ENCODE measurements around the gene PTPN6. TPM values are rescaled to one million over a fixed set of nuclear protein-coding genes. Genes with fewer than 3 reads are reported as not detected.
A peak's percentile ranks its signal among the peaks of the same experiment; 100 is the strongest.

PTPN6 gene
- total and polyA plus RNA-seq, 2 of the 4 experiments (the other 2 are of a cell fraction): under 0.01 to 0.14 TPM

GRCh38 chr12:6904280-6905276, 46.6 kb upstream of the PTPN6 start, which contains the start of gene LRRC23:
LRRC23 (plus strand) TSS chr12:6904822; CDS start chr12:6905634, 812 bp downstream.
- Histone ChIP-seq H2AK5ac (ENCODE audit: low read depth, low read length) (peak within 1 kb of the TSS; percentile 65), H2BK120ac (ENCODE audit: low read depth, low read length) (peak within 1 kb of the TSS; percentile 57; the same call in 1 of the 2 replicates), H4K5ac (ENCODE audit: low read depth, low read length) (peak within 1 kb of the TSS; percentile 92), H3K9ac (ENCODE audit: low read depth, low read length) (peak within 1 kb of the TSS; percentile 81), H3K9me1 (ENCODE audit: insufficient read depth, low read length) (peaks cover 4% of the 10 kb centered on the region; the same call in 1 of the 2 replicates), H4K91ac (ENCODE audit: insufficient read depth, low read depth, low read length) (peak within 1 kb of the TSS; percentile 57), H3K27me3 (ENCODE audit: control insufficient read depth, insufficient read depth, low read length) (no peaks in the 10 kb centered on the region), H3K79me1 (ENCODE audit: low read depth in 1 of 2, low read length in 2 of 2) (no peaks in the 10 kb centered on the region; a peak in 1 of 4 replicates), H2BK5ac (ENCODE audit: low read depth, low read length, poor library complexity, severe bottlenecking) (peak within 1 kb of the TSS; percentile 25), H3K36me3 (ENCODE audit: control insufficient read depth, insufficient read depth, low read length) (no peaks in the 10 kb centered on the region; the same call in 1 of the 2 replicates), H2BK15ac (ENCODE audit: low read depth, low read length) (peak within 1 kb of the TSS; percentile 54; the same call in 2 of the 3 replicates), H3K4me3 (ENCODE audit: insufficient read depth, low read depth, low read length) (peak within 1 kb of the TSS; percentile 90), H3K23ac (ENCODE audit: low read depth, low read length) (peak within 1 kb of the TSS; percentile 21; the same call in 1 of the 2 replicates), H2BK20ac (ENCODE audit: low read depth, low read length) (peak within 1 kb of the TSS; percentile 63; the same call in 1 of the 2 replicates), H4K8ac (ENCODE audit: low read depth in 2 of 2, low read length in 2 of 2) (peak within 1 kb of the TSS; percentile 94 to 98), H2AK9ac (replicated peaks; ENCODE audit: low read depth, low read length, poor library complexity) (peak within 1 kb of the TSS; percentile 89), H3K27ac (ENCODE audit: insufficient read depth, low read length) (peak within 1 kb of the TSS; percentile 74), H2AFZ (replicated peaks; ENCODE audit: low read length, poor library complexity) (peak within 1 kb of the TSS; percentile 96), H3K18ac (ENCODE audit: low read depth, low read length) (peak within 1 kb of the TSS; percentile 44), H3K4me1 (ENCODE audit: control insufficient read depth, insufficient read depth, low read length) (peaks cover 3% of the 10 kb centered on the region; the same call in 1 of the 2 replicates), H3K9me3 (ENCODE audit: control insufficient read depth, insufficient read depth, low read length) (no peaks in the 10 kb centered on the region), H3K4me2 (ENCODE audit: low read depth, low read length) (peak within 1 kb of the TSS; percentile 96), H3K14ac (replicated peaks; ENCODE audit: low read depth, low read length) (peak within 1 kb of the TSS; percentile 85), H4K20me1 (ENCODE audit: insufficient read depth, low read length) (no peaks in the 10 kb centered on the region), H3K4ac (ENCODE audit: low read depth, low read length) (peak within 1 kb of the TSS; percentile 76), H3K56ac (ENCODE audit: extremely low read depth, insufficient read depth, low read length) (0 out of 2 replicates have a peak within 1 kb of the TSS, but pooled peaks have one; percentile 29)
- peak; percentile 99 for ATAC-seq (ENCODE audit: low read depth)
- dilution Hi-C loops (cut with HindIII; ENCODE audit: low sequenced_read_pairs, unreplicated experiment) (no loop called here), in situ Hi-C loops (cut with MboI; ENCODE audit: low sequenced_read_pairs) (no loop called here), intact Hi-C loops (cut with micrococcal nuclease) (no loop called here)
- DNase-seq: peak; percentile 93
- no TSS peak for BruUV-seq (replicated peaks)
- 2% methylated on average over 15 of the region's 34 CpGs; no CpG with 5 or more reads in 1 of the 2 experiments for WGBS, 2 experiments (ENCODE audit: extremely low coverage in 2 of 2, insufficient read length in 1 of 2)
- ChIA-PET POLR2A (ENCODE audit: unreplicated experiment) (interaction anchor here (1.0 kb wide), 1 partner anchor 21 kb away, joined by 4 read pairs; no protein-coding TSS in a partner anchor), CTCF (interaction anchor here (0.5 to 2.3 kb wide), 3 partner anchors 13 to 92 kb away, joined by 3 to 9 read pairs (median 7); no protein-coding TSS in a partner anchor)
- TF ChIP-seq BHLHE40 (IDR thresholded peaks at IDR 0.05; ENCODE audit: low read depth, low read length) (no peak), FOS (IDR thresholded peaks at IDR 0.05; ENCODE audit: low read depth, low read length) (no peak), NFE2L2 (IDR thresholded peaks at IDR 0.05; ENCODE audit: low read depth, low read length) (no peak), RCOR1 (IDR thresholded peaks at IDR 0.05; ENCODE audit: insufficient replicate concordance, low read length) (no peak), CHD1 (IDR thresholded peaks at IDR 0.05; ENCODE audit: low read depth, low read length) (no peak), SMC3 (IDR thresholded peaks at IDR 0.05; ENCODE audit: low read depth, low read length) (no peak), MAFK (IDR thresholded peaks at IDR 0.05; ENCODE audit: low read depth, low read length) (no peak), POLR2A (IDR thresholded peaks at IDR 0.05; ENCODE audit: low read depth, low read length) (peak; percentile 60; the same call in 1 of the 2 replicates), RAD21 (IDR thresholded peaks at IDR 0.05; ENCODE audit: low read length) (no peak)
- TF ChIP-seq, protein P1, sequence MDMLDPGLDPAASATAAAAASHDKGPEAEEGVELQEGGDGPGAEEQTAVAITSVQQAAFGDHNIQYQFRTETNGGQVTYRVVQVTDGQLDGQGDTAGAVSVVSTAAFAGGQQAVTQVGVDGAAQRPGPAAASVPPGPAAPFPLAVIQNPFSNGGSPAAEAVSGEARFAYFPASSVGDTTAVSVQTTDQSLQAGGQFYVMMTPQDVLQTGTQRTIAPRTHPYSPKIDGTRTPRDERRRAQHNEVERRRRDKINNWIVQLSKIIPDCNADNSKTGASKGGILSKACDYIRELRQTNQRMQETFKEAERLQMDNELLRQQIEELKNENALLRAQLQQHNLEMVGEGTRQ (IDR thresholded peaks at IDR 0.05; ENCODE audit: low read depth, low read length): no peak
- TF ChIP-seq, protein P2, sequence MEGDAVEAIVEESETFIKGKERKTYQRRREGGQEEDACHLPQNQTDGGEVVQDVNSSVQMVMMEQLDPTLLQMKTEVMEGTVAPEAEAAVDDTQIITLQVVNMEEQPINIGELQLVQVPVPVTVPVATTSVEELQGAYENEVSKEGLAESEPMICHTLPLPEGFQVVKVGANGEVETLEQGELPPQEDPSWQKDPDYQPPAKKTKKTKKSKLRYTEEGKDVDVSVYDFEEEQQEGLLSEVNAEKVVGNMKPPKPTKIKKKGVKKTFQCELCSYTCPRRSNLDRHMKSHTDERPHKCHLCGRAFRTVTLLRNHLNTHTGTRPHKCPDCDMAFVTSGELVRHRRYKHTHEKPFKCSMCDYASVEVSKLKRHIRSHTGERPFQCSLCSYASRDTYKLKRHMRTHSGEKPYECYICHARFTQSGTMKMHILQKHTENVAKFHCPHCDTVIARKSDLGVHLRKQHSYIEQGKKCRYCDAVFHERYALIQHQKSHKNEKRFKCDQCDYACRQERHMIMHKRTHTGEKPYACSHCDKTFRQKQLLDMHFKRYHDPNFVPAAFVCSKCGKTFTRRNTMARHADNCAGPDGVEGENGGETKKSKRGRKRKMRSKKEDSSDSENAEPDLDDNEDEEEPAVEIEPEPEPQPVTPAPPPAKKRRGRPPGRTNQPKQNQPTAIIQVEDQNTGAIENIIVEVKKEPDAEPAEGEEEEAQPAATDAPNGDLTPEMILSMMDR (conservative IDR thresholded peaks at IDR 0.05; ENCODE audit: low read depth, low read length): no peak
- TF ChIP-seq, protein P3, sequence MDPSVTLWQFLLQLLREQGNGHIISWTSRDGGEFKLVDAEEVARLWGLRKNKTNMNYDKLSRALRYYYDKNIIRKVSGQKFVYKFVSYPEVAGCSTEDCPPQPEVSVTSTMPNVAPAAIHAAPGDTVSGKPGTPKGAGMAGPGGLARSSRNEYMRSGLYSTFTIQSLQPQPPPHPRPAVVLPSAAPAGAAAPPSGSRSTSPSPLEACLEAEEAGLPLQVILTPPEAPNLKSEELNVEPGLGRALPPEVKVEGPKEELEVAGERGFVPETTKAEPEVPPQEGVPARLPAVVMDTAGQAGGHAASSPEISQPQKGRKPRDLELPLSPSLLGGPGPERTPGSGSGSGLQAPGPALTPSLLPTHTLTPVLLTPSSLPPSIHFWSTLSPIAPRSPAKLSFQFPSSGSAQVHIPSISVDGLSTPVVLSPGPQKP (IDR thresholded peaks at IDR 0.05; ENCODE audit: borderline replicate concordance, low read depth, low read length): no peak
